ENCODE results near the gene DLK1.

The DLK1 gene

DNA sequence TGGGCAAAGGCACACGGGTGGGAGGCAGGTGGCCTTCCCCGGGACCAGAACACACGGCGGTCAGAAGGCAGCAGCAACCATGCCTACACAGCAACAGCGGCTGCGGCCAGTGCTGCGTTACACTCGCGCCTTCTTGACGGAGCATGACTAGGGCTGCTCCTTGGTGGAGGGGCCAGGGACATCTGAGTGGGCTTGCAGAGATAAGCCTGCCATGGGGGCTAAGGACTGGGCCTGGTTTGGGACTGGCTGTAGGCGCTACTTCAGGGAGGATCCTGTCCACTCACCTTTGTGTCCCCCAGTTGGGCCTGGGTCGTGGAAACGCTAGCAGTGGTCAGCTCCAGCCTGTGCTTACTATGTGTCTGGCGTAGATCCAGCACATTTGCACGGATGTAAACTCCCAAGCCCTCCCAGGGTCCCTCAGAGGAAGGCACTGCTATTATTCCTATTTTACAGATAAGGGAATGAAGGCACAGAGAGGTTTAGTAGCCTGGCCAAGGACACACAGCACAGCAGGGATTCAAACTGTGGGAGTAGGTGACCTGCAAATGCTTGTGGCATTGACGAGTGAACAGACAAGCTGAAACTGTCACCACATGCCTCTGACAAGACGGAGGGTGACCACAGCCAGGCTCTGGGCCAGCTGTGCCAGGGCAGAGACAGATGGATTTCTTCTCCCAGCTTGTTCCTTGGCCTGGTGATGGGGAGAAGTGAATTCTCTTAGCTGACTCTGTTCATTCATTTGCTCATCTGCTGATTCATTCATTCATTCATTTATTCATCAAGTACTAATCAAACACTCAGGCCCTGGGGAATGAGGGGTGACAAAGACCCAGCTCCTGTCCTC, 31.9 kb upstream of the DLK1 start:
- DNase-seq = no peak

DNA sequence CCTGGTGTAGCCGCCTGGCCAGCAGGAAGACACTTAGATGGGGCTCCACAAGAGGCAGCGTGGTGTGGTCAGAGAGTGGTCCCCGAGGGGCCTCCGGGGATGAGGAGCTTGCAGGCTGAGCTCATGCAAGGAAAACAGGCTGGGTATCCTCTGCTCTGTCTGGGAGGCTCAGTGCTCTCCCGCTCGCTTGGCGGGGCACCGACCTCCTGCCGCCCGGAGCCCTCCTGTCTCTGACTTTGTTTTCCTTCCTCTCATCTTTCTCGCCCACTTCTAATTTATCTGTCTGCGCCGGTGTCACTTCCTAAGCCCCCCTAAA, 31.3 kb upstream of the DLK1 start:
- DNase-seq = no peak

DNA sequence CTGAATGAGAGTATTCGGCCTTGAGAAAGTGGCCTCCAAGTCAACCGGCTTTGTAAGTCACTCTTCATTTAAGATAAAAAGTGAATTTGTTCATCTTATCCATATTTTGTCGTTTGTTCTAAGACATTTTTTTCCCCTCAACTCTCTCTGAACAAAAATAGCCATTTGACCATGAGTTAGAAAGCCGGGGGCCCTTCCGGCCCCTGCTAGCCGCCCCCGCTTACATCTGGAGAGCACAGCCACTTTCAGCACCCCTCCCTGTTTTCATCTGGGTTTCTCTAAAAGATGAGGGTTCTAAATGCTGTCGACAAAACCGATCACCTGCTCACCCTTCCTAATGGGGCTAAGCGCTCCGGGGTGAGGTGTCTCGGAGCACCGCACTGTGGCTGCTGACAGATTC, 30.7 kb upstream of the DLK1 start:
- no peak for DNase-seq

DNA sequence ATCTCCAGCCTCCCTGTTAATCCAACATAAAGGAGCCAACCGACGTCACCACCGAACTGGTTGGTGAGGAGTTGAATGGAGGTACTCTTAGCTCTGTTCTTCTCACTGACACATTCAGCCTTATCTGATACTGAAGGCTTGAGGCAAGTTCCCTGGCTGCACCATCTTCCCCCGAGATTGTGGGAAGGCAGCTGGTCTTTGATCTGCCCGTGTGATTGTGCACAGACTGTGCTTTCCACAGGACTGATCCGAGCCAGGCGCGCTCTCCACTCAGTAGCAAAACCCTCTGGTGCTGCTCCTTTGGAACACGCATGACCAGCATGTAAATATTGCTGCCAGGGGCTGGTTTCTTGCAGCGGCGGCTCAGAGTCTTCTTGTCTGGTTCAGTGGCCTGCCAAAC, 30.1 kb upstream of the DLK1 start:
- no peak for DNase-seq

DNA sequence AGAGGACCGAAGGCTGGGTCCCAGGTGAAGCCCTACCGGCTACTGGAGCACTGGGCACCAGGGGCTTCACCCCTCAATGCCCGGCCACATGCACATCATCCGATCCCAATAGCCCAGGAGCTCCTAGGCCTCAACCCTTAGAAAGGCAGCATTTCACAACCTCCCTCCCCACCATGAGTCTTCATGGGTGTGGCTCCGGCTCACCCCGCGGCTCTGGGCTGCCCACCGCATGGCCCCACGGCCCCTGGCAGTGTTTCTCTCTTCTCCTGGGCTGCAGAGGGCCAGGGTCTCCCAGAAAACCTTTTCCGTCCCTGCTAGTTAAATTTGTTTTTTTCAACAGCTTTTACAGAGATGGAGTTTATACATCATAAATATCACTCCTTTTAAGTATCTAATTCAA, 28.6 kb upstream of the DLK1 start:
- DNase-seq = no peak

DNA sequence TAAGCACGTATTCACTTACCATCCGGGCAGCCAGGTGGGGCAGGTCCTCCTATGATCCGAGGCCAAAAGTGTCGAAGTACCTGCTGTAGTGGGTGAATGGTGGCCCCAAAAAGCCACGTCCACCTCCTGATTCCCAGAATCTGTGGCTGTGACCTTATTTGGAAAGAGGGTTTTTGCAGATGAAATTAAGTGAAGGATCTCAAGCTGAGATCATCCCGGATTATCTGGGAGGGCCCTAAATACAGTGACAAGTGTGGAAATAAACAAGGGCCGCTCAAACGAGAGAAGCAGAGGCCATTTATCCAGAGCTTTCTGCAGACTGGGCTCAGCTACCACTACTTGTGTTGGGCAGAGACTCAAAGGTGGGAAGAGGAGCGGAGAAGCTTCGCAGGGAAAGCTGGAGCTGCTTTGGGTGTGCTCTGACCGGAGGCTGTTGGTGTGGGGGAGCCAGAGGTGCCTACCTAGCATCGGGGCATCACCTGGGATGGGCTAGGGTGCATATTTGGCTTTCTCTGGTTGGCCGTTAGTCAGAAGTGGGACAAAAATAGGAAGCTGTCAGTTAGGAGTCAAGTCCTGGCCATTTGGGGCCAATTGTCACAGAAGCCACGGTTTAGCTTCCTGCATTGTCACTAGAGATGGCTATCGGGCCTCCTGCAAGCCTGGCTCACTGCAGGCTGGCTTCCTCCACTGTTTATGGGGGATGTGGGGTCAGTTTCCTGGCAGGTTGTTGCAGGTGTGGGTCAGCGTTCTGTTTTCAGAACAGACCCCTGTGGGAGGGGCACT, 27.8 kb upstream of the DLK1 start:
- DNase-seq = no peak

DNA sequence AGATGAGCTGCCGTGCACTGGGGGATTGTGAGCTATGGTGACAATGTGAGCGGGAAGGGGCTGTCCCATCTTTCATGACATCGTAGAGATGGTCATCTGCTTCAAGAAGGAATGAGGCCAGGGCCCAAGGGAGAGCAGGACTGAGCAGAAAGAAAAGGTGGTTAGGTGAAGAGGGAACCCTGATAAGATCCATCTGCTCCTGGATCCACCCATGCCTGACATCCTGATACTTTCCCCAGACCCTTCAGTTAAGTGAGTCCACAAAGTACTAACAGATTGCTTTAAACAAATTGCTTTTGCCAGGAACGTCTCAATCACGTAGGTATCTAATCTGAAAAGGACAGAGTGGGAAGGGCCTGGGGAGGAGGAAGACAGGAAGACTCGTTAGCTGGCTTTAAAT, 25.4 kb upstream of the DLK1 start:
- no peak for DNase-seq

DNA sequence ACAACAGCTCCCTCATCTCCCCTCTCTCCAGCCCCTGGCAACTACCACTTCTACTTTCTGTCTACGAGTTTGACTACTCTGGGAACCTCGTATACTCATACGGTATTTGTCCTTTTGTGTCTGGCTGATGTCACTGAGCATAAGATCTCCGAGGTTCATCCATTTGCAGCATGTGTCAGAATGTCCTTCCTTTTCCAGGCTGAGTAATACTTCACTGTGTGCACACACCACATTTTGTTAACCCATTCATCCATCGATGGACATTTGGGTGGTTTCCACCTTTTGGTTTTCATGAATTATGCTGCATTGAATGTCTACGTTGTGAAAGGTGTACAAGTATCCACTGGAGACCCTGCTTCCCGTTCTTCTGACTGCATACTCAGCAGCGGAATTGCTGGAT, 24.1 kb upstream of the DLK1 start:
- no peak for DNase-seq

DNA sequence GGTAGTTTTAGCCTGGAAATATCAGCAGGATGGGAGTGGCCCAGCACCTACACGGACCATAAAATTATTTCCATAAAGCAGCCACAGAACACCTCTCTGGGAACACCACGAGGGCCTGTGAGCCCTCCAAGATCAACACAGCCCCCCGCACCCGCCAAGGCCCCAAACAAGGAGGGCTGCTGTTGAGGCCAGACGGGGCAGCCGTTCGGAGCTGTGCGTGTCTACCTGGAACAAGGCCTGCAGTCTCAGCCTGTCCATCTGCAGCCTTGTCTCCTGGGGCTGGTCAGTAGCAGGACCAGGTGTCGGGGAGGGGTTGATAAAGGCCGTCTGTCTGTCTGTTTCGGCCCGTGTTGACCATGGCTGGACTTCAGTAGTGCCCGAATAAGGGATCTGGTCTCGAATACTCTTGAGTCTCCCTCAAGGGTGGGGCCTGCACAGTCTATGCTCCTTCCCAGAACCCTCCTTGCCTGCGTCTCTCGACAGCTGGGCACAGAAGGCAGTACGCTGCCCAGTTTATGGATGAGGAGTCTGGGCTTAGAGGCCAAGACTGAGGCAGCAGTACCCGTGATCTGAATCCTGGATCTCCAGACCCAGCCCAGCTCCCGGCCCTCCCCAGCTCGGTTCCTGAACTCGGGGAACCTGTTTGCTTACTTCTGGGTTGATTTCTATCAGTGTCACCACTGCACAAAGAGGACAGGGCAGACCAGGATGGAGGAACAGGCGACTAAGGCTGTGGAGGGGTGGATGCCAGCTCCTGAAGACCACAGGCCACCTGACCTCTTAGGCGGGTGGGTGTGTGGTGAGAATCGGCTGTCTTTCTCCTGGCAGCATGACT, 23.1 kb upstream of the DLK1 start:
- DNase-seq = no peak

DNA sequence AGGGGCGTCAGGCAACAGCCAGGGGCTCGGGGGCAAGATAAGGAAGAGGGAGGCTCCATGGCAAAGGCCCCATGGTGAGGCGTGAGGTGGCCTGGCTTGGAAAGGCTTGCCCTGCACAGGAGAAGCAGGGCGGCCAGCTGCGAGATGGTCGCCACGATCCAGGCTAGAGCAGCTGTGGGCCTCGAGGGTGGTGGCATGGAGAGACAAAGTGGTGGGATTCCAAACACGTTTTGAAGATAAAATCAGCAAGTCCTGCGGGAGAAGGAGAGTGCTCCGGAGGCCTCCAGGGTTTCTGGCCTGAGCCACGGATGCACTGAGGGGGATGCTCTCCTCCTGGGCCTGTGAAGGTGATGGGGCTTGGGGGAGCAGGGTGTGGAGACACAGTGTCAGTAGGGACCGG, 20.5 kb upstream of the DLK1 start:
- DNase-seq = no peak

DNA sequence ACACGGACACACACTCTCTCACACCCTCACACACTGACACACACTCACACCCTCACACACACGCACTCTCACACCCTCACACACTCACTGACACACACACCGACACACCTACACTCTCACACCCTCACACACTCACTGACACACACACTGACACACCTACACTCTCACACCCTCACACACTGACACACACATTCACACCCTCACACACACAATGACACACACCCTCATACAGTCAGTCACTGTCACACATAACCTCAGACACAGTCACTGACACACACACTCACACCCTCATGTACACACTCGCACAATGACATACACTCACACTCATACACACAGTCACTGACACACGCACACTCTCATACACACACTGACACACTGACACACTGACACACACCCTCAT, 19.8 kb upstream of the DLK1 start:
- no peak for DNase-seq

DNA sequence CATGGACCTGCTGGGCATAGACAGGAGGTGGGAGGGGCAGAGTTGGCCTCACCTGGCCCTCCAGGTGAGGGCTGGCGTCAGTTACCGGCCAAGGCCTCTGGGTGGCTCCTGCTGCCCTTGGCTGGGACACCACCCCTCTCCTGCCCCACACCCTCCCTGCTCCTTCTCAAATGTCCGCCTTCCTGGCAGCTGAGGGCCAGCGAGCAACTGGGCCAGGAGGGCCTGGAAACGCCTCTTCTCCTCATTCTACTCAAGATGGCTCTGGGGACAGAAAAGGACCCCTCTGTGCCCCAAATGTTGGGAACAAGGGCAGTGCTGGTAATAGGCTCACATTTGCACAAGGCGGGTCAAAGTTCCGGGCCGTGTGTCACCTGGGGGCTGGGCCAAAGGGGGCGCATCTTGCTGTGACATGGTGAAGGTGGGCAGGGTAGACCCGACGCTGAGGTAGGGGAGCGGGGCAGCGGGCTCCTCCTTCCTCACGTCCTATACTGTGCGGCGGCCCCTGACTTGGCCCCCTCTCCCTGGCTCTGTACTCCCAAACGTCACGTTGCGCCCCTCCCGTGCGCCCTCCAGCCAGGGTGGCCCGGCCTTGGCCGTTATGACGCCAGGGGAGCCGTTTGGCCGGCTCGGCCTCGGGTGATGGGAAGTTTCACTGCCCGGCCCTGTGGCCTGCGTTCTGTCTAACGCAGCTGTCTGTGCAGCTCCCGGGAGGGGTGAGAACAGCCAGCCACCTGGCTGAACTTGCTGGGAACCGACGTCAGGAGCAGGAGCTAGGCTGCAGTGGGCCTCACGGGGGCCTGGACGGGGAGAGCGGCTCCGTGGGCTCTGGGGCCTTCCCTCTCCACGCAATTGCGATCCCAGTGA, 18.0 kb upstream of the DLK1 start:
- DNase-seq = no peak

DNA sequence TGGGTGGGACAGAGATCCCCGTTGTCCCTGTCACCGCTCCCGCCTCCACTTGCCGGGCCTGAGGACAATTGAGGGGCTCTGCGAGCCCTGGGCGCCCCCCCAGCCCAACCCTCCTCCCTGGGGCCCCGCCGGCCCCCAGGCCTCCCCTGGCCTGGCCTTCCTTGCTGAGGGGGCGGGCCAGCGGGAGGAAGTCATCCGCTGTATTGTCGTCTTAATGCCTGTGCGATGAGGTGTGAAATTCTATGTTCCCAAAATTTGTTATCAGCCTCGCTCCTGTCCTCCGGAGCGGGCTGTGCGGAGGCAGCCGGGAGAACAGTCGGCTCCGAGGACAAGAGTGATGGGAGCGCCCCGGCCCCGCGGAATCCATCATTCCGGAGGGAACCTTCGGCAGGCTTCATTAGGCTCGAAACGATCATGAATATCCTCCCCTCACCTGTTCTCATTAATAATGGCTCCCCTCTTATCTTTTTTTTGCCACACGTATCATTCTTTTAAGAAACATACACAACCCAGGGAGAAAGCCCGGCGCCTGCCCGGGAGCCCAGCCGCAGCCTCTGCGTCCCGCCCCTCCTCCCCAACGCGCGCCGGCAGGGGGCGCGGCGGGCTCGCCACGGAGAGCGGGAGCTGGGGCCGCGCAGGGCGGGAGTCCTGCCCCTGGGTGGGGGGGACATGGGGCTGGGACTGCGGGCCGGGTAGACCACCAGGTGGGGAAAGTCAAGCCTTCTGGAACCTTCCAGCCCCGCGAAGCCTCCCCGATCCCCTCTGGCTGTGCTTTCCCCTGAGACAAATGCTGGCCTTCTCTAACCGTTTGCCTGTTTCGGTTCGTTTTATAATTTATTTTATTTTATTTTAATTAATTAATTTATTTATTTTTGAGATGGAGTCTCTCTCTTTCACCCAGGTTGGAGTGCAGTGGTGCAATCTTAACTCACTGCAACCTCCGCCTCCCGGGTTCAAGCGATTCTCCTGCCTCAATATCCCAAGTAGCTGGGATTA, 17.1 kb upstream of the DLK1 start:
- peak; percentile 23 for DNase-seq

DNA sequence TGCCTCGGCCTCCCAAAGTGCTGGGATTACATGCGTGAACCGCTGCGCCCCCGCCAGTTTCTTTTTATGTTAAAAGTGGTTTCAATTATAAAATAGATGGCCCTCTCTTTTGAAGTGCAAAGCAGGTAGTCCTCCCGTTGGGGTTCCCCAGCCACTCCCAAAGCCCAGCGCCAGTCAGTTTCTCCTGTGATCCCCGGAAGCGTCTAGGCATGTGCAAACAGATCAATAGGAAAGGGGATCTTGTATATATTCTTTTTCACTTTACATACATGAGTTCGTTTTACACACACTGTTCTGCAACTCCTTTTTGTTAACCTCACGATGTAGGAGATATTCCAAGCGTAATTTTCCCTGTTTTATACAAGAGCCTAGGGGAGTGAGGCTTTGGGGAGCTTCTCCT, 16.3 kb upstream of the DLK1 start:
- no peak for DNase-seq

DNA sequence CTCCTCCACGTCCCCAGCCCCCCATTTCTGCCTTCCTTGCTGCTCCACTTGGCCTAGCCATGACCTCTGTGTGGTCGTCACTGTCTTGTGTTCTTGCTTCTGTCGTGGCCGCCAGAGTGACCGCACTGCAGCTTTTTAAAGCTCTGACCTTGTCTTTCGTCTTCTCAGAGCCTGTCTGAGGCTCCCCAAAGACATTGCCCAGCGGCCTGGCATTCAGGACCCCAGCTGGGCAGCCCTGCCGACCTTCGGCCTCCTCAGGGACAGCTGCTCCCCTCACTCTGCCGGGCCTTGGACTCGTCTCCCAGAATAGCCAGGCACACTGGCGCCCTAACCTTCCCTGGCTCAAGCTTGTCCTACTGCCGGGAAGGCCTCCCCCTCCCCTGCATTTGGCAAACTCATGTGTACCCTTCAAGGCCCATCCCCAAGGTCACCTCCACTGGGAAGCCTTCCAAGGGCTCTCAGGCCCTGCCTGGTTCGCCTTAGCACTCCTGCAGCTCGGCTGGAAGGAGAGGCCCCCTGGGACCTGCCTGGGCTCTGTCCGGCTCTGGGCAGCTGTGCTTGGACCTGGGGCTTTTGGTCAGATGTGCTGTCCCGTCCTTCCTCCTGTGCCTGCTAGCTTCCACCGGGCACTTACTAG, 15.7 kb upstream of the DLK1 start:
- DNase-seq = no peak

DNA sequence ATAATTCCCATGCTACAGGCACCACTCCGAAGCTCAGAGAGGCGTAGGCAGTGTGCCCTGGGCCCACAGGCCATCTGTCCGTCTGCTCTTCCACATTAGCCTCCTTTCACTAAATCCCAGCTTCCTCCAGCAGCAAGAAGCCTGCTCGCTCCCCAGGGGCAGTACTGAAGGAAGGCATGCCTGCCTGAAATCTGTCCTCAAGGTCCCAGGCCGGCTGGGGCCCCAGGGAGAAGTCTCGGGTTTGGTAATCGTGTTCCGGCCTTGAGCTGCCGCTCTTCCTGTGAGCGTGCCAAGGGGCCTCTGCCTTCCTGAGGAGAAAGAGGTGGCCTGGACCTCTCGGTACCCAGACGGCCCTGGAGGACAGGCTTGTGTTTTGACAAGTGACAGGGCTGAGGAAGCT, 15.2 kb upstream of the DLK1 start:
- no peak for DNase-seq

DNA sequence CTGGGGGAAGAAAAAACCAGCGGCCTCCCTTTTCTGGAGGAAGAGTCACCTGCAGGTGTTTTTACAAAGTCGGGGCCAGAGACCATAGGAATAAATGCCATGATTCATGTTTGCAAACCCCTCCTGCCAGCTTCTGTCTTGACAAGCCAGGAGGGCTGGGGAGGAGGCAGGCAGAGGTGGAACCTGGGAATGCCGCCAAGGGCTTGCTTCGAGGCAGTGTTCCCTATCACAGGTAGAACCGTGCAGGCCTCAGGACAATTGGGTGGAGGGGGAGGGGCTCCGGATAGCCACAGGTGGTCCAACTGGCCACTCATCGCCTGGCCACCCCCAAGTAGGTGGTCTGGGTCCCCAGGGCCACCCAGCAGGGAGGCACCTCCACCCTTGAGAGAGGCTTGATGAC, 14.2 kb upstream of the DLK1 start:
- DNase-seq = no peak

DNA sequence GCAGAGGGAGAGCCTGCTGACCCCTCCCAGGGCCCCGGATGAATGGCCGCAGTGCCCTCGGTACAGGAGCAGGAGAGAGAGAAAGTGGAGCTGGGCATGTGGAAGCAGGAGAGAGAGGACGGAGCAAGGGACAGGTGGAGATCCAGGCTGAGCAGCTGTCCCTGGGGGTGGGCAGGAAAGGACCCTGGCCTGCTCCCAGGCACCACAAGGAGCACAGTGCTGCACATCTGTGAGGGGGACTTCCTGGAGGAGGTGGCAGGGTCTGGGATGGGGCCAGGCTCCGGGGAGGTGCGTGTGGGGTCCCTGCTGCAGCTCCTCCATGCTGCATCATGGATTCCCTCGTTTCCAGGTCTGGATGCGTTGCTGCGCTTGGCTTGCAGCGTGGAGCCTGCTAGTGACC, 13.0 kb upstream of the DLK1 start:
- DNase-seq = no peak

DNA sequence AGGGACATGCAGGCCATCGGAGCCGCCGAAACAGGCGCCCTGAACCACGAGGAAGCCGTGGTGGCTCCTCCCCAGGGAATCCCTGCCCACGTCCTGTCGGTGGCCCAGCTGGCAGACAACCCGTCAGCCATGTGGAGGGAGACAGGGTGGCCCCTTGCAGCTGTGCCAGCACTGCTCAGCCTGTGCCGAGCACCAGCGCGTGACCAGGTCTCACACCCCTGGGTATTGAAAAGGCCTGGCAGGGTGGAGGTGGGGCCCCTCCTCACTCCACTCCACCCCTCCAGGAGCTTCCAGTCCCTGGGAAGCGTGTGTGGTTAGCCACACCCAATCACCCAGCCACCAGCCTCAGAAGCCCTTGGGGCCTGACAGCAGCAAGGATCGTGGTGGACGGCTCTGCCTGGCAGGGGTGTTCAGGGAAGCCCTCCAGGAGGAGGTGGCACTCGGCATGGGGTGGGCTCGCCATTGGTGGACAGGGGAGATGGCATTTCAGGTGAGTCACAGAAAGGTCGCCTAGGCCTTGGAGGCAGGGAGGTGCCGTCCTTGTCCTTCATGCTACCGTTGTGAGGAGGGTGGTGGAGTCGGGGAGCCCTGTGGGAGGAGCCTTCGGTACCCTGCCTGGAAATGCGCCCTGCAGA, 12.3 kb upstream of the DLK1 start:
- DNase-seq = no peak

DNA sequence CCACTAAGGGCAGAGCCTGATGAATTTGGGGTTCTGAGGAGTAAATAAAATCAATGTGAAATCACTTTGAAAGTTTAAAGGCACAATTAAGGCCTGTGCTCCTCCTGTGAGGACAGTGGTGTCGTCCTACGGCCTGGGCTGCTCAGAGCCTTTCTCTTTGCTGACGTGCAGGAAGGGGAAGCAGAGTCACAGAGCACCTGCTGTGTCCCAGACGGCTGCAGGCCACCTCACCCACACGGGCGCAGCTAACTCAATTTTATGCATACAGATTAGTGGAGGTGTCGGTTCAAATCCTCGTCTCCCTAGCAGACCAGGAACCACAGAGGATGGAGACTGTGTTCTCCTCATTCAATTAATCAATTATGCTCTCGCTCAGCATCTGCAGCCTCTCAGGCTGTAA, 11.4 kb upstream of the DLK1 start:
- no peak for DNase-seq

DNA sequence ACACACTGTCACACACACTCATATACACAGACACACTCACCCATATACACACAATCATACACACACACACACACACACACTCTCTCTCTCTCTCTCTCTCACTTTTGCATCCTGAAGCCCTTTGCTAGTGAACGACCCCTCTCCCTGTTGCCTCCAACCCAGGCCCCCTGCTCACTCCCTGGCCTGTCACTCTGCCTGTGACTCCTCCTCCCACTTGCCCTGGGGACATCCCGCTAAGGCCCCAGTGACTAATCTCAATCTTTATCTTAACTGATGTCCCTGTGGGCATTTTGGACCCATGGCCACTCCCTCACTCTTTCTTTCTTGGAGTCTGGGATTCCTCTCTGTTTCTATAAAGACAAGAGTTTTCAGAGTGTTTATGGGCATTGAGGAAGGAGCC, 10.9 kb upstream of the DLK1 start:
- DNase-seq = no peak

All from activated CD8-positive, alpha-beta memory T cell treated with anti-CD3 and anti-CD28 coated beads, Interleukin-2, amount 50 U/mL, for 4 hours (primary cell).